Islet of Langerhans (tissue), 1 donor: ENCODE measurements around the gene CIROP.

Experiments
- FAIRE-seq: peaks from one replicate; lab custom pipeline; 2011; peaks lifted over from hg19 to GRCh38; lab: Jason Lieb, UNC

Gene CIROP

DNA sequence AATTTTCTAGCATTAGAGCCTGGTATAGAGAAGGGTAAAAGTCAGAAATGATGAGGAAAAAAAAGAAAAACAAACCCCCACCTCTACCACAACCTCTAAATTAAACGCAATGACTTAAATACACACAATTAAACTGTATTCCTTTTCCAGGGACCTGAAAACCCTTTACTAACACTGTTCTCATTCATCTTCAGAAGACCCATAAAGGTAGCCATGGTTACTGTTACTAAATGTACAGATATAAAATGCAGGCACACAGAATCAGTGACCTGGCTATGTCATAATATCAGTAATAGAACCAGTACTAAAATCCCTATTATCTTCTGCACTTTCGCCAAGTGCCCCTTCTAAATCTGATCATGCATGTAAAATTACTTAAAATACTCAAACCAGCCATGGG, 11.3 kb downstream of the CIROP start:
- no peak for FAIRE-seq

DNA sequence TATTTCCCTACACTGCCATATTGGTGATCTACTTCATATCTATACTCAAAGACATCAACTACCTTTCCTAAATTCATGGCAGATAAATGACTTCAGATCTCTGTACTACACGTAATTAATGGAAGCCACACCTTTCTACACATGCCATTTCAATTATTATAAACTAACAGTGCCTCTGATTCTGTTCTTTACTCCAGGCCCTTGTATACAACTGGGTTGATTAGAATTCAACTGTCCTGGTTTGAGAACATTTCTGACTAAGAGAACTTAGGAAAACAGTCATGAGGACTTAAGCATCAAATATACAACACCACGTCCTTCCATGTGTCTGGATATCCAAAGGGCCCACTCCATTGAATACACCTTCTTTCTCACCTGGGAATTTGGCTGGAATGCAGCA, 11.7 kb downstream of the CIROP start:
- no peak for FAIRE-seq

DNA sequence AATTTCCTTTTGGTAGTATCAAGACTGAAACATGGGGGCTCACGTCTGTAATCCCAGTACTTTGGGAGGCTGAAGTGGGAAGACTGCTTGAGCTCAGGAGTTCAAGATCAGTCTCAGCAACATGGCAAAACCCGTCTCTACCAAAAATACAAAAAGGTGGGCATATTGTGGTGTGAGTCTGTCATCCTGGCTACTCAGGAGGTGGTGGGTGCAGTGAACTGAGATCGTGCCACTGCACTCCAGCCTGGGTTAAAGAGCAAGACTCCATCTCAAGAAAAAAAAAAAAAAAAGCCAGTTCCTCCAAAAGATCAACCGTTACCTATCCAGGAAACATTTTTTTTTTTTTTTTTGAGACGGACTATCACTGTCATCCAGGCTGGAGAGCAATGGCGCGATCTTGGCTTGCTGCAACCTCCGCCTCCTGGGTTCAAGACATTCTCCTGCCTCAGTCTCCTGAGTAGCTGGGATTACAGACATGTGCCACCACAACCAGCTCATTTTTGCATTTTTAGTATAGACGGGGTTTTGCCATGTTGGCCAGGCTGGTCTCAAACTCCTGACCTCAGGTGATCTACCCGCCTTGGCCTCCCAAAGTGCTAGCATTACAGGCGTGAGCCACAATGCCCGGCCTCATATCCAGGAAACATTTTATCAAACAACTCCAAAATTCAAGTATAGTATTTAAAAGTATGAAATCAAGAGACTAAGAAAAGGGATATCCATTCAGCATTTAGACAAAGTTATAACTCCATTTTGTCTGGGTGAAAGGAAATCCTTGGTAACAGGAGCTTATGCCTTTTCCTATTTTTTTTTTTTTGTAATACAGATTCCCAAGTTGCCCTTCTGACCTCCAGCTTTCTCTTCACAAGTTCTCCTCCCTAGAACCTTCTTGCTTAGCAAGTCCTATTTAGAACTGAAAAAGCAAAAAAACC, 13.2 kb downstream of the CIROP start:
- FAIRE-seq, result no peak

DNA sequence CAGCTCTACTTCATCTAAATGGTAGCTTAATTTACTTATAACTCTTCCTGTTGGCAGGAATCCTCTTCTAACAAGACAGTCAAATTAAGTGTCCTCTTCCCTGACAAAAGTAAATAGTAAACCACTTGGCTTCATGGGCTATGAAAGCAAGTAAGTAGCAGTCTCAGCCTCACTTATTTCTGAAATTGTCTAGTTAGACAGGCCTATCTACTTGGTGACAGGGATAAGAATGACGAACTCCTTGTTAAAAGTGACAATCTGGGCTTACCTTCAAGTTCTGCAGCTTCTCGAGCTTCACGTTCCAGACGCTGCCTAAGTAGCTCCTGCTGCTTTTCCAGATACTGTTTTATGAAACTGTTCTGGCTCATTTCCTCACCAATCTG, 14.5 kb downstream of the CIROP start:
- FAIRE-seq, result no peak

DNA sequence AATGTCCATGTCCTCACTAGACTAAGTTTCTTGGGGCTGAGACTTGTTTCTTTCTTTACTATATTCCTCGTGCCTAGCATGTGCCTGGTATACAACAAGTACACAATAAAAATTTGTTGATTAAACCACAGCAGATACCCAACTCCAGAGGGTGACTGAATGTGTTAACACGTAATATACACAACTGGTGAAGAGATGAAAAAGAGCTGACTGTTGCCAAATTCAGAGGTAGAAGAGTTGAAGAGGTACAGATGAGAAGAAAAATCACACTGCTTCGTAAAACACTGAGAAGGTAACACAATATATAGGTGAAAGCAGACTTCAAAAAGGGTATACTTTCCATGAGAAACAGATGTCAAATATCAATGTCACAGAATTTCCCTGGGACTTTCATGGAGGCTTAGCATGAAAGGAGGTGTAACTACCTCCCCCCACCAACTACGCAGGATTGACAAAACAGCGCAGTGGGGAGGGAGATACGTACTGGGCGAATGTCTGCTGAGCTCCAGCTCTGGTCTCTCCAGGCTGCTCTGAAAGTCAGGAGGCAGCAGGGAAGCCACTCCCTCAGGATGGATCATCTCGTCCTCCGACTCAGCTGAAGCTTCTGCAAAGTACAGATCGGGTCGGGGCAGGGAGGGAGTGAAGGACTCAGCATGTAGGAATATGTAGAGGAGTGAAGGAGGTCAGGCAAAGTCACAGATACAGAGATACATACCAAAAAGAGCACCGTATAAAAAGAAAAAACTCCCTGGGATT, 15.1 kb downstream of the CIROP start:
- no peak for FAIRE-seq

DNA sequence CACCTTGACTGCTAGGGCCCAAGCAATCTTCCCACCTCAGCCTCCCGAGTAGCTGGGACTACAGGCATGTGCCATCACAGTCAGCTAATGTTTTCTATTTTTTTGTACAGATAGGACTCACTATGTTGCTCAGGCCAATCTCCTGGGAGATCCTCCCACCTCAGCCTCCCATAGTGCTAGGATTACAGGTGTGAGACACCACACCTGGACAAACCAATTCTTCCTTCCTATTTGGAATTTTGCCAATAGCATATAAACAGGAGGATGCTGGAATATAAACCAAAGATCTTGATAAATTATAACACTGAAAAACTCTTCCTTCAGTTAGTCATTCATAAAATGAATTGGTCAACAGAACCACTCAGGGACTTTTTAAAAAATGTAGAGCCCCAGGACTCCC, 18.2 kb downstream of the CIROP start:
- no peak for FAIRE-seq

DNA sequence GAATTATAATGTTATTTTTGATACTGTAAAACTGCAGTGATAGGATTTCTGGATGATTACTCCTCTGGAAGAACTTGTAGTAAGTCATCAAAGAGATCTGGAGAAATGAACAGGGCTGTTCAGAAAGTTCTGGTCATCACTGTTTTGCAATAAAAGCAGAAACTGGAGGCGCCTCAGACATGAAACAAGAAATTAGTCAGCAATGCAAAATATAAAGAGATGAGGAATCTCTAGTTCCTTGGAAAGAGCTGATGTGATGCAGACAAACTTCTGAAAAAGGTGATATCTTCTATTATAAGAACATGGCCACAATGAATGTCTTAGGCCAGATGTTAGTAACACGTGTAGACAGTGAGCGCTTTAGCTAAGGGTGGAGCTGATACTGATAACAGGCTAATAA, 19.3 kb downstream of the CIROP start:
- no peak for FAIRE-seq

DNA sequence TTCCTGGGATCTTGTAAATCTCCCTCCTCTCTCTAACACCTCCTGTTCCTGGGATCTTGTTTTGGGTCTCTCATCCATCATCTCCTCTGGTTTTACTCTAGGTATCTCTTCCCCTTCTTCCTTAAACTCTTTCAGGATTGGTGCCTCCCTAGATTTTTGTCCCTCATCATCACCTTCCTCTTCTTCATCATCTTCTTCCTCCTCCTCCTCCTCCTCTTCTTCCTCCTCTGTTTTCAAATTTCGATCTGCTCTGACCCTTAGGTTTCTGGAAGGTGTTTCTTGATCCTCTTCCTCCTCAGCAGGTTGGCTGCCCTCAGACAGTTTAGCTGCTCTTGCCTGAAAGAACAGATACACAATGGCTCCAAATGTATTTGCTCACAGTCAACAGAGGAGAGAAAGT, 24.3 kb downstream of the CIROP start:
- no peak for FAIRE-seq

DNA sequence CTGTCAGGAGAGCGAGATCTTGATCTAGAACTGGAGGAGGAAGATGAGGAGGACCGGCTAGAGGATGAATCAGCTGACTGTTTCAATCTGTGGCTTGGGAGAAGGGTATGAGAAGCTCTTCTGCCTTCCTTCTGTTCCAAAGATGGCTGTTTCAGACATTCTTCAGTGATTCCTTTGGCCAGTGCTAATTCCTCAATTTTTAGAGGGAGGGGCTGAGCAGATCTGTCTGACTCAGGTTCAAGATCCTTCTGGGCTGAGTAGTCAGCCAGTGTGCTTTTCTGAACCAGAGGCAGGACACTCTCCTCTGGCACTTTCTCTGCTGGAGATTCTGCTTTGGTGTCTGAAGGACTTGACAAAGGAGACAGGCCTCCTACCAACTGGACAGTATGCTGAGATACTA, 25.1 kb downstream of the CIROP start:
- no peak for FAIRE-seq

DNA sequence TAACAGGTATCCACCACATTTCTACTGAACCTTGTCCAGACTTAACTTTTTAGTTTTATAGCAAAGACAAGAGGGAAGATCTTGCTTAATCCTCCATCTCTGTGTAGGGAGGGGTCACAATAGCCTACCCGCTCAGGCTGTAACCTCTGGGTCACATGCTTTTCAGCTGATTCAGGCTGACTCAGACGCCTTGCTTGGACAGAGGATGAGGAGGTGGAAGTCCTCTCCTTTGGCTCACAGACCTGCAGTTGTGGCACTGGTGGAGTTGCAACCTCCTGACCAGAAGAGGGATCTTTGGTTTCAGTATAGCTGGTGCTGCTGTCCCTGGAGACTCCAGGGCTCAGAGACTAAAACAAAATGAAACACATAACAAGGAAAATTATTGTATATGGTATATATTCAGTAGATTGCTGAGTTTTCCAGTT, 26.1 kb downstream of the CIROP start:
- FAIRE-seq, result no peak

DNA sequence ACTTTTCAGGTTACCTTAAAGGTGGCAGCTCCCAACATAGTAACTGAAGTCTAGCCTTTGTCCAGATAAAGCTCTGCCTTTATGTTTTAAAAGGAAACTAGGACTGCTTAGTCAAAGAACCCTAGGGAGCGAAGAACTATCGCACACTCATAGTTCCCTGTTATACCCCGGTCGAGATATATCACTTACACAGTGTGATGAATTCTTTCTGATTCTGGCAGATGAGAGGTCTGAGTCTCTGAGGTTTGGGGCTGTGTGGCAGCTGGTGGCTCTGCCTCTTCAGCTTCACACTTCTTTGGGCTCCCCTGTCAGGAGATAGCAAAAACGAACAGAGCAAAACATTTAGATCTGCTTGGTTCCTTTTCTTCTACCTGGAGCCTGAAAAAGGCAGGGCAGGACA, 26.8 kb downstream of the CIROP start:
- FAIRE-seq, result no peak

DNA sequence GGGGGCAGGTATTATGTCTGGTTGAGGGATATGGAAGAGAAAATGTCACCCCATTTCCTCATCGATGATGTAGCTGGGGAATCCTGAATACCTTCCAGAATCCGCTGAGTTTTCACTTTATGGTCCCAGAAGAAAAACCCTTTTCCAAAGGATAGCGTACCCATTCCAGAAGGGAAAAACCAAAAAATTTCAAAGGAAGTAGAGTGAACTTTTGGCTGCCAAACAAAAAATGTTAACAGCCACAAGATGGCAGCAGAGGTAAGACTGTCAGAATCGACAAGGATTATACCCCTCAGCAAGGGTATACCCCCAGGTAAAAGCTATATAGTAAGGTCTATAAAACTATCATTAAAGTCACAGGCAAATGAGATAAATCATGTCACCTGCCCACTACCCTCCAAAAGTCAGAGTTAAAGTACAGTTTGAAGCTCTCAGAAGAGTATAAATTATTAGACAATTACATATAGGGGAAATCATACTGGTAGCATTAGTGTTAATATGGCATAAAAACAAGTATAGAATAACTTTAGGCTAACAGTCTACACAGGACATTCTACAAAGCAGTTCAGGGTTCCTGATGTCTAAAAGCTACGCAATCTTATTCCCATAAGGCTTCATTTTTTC, 27.9 kb downstream of the CIROP start:
- FAIRE-seq, result peak; percentile 17

DNA sequence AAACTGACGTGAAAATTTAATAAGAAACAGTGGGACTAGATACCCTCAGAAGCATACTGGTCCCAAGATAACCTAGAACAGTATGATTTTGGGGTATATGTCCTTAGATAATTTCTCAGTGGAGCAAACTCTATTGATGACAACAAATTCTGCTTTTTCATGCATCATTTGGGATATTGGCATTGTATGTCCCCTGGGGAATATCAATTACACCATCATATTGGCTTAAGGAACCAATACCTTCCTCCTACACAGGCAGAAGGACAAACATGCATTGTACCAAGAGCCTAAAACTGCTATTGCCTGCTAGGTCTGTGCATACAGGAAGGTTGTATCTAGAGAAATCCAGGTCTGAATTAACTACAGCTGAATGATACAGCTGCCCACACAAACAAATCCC, 29.9 kb downstream of the CIROP start:
- no peak for FAIRE-seq

DNA sequence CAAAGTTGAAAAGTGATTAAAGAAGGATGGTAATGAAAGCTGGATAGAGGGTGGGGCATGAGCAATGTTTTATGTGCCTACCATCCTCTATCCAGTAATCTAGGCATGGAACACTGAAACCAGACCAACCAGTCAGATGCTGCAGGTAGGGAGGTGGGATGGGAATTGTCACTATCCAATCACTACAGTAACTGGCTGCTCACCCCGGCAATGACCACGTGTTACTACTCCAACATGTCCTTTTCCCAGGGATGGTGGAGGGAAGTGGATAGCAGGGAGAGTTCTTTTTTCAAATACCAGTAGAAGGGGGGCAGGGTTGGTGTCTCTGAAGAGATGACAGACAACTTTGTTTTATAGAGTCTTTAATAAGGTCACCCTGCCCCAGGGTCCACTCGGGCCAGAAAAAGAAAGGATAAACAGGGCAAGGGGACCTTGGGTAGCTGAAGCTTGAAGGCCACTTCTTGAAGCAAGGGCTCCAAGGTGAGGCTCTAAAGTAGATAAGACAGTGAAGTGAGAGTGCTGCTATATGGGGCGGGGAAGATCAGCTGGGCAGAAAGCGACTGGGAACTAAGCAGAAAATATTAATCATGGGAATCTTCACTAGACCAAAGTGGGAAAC, 32.8 kb downstream of the CIROP start:
- no peak for FAIRE-seq

DNA sequence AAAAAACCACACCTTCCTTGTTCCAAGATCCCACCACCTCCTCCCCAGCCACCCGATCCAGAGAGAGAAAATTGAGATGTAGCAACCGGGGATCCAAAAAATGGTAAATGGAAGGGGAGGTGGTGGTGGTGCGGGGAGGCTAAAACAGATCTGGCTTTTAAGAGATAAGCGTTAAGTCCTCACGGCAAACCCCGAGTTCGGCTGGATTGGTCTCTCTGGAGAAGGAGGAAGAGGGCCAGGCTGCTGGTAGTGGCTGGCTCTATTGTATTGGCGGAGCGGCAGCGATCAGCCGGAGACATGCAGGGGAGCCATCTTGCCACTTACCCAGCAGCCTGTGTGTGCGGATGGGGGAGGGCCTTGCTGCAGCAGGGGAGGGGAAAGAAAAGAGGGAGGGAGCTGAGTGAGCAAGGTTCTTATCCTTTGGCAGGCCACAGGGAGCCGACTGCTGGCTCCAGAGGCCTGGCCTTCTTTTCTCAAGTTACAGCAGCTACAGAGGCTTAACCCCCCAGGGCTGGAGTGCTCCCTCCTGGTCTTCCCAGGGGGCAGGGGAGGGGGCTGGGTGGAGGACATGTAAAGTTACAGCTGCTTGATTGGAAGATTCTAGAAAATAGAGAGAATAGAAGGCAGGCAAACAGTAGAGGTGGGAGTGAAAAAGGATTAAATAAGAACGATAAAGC, 33.4 kb downstream of the CIROP start:
- no peak for FAIRE-seq

DNA sequence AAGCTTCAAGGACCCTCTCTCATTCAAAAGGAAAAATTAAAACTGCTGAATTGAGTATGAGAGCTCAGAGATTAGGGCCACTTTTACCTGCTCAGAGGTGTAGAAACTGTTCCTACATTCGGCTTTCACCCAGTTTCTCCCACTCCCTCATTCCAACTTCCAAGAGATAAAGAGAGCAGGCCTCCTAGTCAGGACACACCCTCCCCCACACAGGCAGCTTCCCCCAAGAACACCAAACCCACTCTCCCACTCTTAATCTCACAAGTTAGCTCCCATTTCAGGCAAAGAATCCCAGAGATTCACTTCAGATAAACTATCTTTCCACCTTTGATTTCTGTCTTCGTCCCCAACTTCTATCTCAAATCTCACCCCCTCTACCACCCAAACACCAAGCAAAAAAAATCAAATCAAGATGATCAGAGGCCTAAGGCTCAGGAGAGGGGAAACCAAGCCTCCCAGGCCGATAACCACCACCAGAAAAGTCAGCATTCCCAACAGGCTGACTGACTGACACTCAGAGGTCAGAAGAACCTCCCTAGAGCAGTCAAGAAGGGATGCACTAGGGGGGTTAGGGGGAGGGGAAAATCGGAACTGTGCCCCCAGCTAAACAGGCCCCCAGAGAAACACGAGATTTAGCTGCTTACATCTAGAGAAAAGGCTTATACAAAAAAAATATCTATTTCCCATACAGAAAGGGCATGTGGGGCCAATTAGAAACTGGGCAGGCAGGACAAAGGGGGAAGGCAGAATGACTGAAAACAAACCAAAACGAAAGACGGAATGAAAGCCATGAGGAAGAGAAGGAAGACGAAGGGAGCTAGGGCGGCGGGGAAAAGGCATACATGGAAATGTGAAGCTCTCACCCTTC, 34.3 kb downstream of the CIROP start:
- no peak for FAIRE-seq

DNA sequence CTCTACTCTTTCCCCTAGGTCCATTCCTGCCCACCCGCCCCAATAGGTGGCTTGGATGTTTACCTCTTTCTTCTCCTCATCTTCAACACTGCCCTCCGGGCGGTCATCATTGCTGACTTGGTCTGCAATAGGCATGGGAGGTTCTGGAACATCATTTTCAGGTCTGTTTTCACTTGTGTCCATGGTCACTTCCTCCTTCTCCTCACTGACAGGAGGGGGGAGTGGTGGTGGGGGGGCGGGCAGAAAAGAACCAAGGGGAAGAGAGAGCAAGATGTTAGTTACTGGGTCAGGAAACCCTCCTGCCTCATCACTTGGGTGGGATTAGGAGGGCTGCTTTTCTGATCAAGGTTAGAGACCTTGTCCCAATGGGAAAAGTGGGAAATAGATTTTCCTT, 35.4 kb downstream of the CIROP start:
- no peak for FAIRE-seq

DNA sequence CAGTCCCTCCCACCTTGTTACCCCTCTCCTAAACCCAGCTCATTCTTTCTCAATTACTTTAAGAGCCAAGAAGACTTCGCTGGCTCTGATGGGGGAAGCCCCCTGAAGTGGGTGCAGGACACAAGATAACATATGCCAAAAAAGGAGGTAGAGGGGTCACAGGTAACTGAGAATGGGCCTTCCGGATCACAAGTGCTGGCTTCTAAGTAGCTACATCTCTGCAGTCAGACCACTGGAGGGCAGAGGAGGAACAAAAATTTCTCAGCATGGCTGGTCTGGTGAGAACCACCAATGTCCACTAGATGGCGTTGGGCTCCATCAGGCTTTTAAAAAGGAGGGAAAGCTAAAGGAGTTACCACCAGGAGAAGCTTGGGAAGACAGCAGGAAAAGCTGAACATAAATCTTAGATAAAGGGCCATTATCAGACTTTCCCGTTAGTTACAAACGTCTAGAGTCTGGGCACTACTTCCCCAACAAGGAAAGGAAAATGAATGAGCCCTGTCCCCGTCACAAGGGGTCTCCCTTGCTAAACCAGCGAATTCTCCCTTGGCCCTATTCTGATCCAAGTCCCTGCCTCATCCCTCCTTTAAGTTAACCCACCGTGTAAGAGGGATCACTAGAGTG, 35.9 kb downstream of the CIROP start:
- peak; percentile 21 for FAIRE-seq

DNA sequence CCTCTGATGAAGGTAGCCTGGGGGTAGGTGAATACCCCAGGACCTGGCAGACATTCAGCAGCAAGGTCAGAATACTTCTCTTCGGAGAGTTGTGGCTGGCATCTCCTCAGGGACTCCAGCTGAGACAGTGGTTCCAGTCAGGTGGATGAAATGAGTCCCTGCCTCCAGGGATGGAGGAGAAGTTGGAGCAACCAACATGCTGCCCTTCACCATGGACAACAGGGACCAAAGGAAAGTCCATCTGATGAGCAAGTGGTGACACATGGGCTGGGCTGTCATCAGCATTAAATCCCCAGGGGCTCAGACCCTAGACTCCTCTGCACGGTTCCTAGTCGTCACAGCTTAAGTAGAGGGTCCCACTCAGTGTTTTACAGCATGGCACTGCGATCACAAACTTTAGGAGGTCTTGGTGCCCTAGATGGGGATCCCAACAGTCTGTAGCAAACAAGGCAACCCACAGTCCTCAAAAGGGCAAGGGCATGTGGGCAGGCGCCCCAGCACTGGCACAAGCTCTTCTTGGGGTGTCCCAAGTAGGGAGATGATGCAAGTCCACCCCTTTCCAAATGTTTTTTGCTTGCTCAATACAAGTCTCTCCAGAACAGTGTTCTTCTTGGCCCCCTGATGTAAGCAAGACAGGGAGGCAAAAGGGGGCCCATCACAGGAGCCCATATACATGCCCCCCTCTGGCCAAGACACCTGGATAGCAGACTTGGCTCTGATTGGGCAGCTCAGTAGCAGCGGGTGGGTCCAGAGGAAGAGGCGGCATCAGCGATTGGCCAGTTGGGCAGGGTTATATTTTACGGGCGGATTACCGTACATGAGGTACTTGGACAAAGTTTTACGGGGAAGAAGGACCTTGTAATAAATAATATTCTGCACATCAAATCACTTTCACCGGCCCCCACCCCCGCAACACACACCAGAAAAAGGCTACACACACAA, 36.7 kb downstream of the CIROP start:
- FAIRE-seq, result no peak
